Mucosa of descending colon (tissue), 3 donors: ENCODE data around the gene KRT33A. TPM values are rescaled to one million over a fixed set of nuclear protein-coding genes. Genes with fewer than 3 reads are reported as not detected.
A peak's percentile ranks its signal among the peaks of the same experiment; 100 is the strongest.

Experiments used
- ATAC-seq: fragments of 200-7000 bp; cut with Tn5 transposase; one replicate; pipeline ENCODE4 v1.9.1; 2020; ENCODE audit warnings: mild to moderate bottlenecking, moderate library complexity
- DNase-seq, 3 donors: peaks; one replicate each; pipeline ENCODE4 v3.0.0-alpha.2; 2020
- H3K36me3 ChIP-seq: fragments of 200-600 bp; one replicate; pipeline ENCODE4 v1.8.0; 2021; ENCODE audit warnings: low read depth, mild to moderate bottlenecking
- H3K4me1 ChIP-seq: fragments of 200-600 bp; one replicate; pipeline ENCODE4 v1.8.0; 2021; ENCODE audit warnings: low read depth, mild to moderate bottlenecking
- H3K4me3 ChIP-seq: fragments of 200-600 bp; one replicate; pipeline ENCODE4 v1.8.0; 2021; ENCODE audit warnings: mild to moderate bottlenecking
- H3K9me3 ChIP-seq: fragments of 200-600 bp; one replicate; pipeline ENCODE4 v1.8.0; 2021; ENCODE audit warnings: mild to moderate bottlenecking
- CTCF ChIP-seq: fragments of 200-600 bp; IDR thresholded peaks from one replicate; pipeline ENCODE4 v1.8.0; 2022; ENCODE audit warnings: antibody characterized with exemption, mild to moderate bottlenecking
- intact Hi-C, 2 donors: fragments of 100-400 bp; cut with DNase I in 1 of 2; cut with micrococcal nuclease in 1 of 2; formaldehyde crosslinking; loops; one replicate each; pipeline versions ENCODE4 v1.11.0 to v1.11.1; 2022; cut with DNase I, micrococcal nuclease
- total RNA-seq, 3 donors: library from RNA; stranded (reverse); fragmentation: NEBNext Ultra II Directional in 2 of 3; extraction: Animal tissue kit (Norgen Biotek cat#: 25700) in 2 of 3; gene quantifications; one replicate each; pipeline versions ENCODE4 v1.2.1 to v1.2.4, GENCODE V29; 2021 to 2023
- donor health status: DM: no; HTN: no; CAD: no; lungs with moderate emphysema.
- donor health status: DM: no; HTN: no; CAD: no.
- donor health status: DM: no; HTN: yes; CAD: no.

The KRT33A gene
- total RNA-seq, 3 donors from 2014 or later, result not detected

- no peaks in the 10 kb centered on the region for H3K4me1 ChIP-seq
- no peak for TF ChIP-seq CTCF
- DNase-seq (peak; percentile 40 to 85 (median 48)), ATAC-seq (peak; percentile 89)
- no peaks in the 10 kb centered on the region for H3K36me3 ChIP-seq
- no peaks in the 10 kb centered on the region for H3K9me3 ChIP-seq
- intact Hi-C loops, result no loop called here
- no peak overlapping the region for H3K4me3 ChIP-seq
Observed at GRCh38 chr17:41308251-41308917, 42.2 kb downstream of the KRT33A start.

- Histone ChIP-seq H3K4me1 (no peaks in the 10 kb centered on the region), H3K9me3 (no peaks in the 10 kb centered on the region), H3K4me3 (no peak overlapping the region), H3K36me3 (no peaks in the 10 kb centered on the region)
- ATAC-seq (peak; percentile 9), DNase-seq (no peak)
- no peak for TF ChIP-seq CTCF
- intact Hi-C loops, result no loop called here
Observed at GRCh38 chr17:41307647-41308046, 43.0 kb downstream of the KRT33A start.

GRCh38 chr17:41304091-41304490 is 46.5 kb downstream of the KRT33A start:
- DNase-seq, result no peak
- no peak for ATAC-seq
- Histone ChIP-seq H3K36me3 (no peaks in the 10 kb centered on the region), H3K4me3 (no peak overlapping the region), H3K4me1 (no peaks in the 10 kb centered on the region), H3K9me3 (no peaks in the 10 kb centered on the region)
- intact Hi-C loops, result no loop called here
- TF ChIP-seq CTCF, result no peak

- no peak for ATAC-seq
- TF ChIP-seq CTCF, result no peak
- no peaks in the 10 kb centered on the region for H3K4me1 ChIP-seq
- H3K4me3 ChIP-seq, result no peak overlapping the region
- no peaks in the 10 kb centered on the region for H3K9me3 ChIP-seq
- DNase-seq, result no peak
- H3K36me3 ChIP-seq, result no peaks in the 10 kb centered on the region
- intact Hi-C loops, result no loop called here
Observed at GRCh38 chr17:41302981-41303380, 47.6 kb downstream of the KRT33A start.

- ATAC-seq (no peak), DNase-seq (no peak)
- no peaks in the 10 kb centered on the region for H3K4me1 ChIP-seq
- no peak for TF ChIP-seq CTCF
- no peaks in the 10 kb centered on the region for H3K36me3 ChIP-seq
- H3K4me3 ChIP-seq, result no peak within 1 kb of the TSS
- H3K9me3 ChIP-seq, result no peaks in the 10 kb centered on the region
- intact Hi-C loops, result no loop called here
Observed at GRCh38 chr17:41301916-41302901, 48.4 kb downstream of the KRT33A start, which contains the start of gene KRTAP29-1. Gene KRTAP29-1, minus strand, starts transcription at chr17:41302851. Its CDS starts 0 bp downstream, at chr17:41302851.
